Mesothelial cell of epicardium (in vitro differentiated cells): ENCODE data around the gene TM4SF20. TPM values are rescaled to one million over a fixed set of nuclear protein-coding genes. Genes with fewer than 3 reads are reported as not detected.

Source experiments
- DNase-seq, 2 experiments: peaks; one replicate each; pipeline ENCODE4 v3.0.0; 2021; ENCODE audit warnings: low spot score in 2 of 2; ENCODE audit not compliant: unreplicated experiment in 2 of 2
- H3K27ac Mint-ChIP-seq: 2 replicates; pipeline ENCODE4 v1.8.0; 2021; ENCODE audit warnings: mixed read lengths
- H3K27me3 Mint-ChIP-seq: 2 replicates; pipeline ENCODE4 v1.8.0; 2021; ENCODE audit warnings: low read depth, mixed read lengths
- H3K36me3 Mint-ChIP-seq: 2 replicates; pipeline ENCODE4 v1.8.0; 2021; ENCODE audit warnings: mixed read lengths
- H3K4me1 Mint-ChIP-seq: 2 replicates; pipeline ENCODE4 v1.8.0; 2021; ENCODE audit warnings: mixed read lengths
- H3K4me3 Mint-ChIP-seq: 2 replicates; pipeline ENCODE4 v1.8.0; 2021; ENCODE audit warnings: mild to moderate bottlenecking, moderate library complexity, mixed read lengths
- H3K9me3 Mint-ChIP-seq: 2 replicates; pipeline ENCODE4 v1.8.0; 2021; ENCODE audit warnings: mixed read lengths
- CTCF ChIP-seq: fragments of 200-600 bp; sonication (generic); IDR thresholded peaks from one replicate; pipeline ENCODE4 v1.5.0; 2021; ENCODE audit warnings: antibody characterized with exemption; ENCODE audit not compliant: unreplicated experiment
- total RNA-seq: library from RNA; stranded (reverse); gene quantifications from 3 replicates; pipeline ENCODE4 v1.2.1, GENCODE V29; 2021

TM4SF20 gene
- total RNA-seq, 1 donor from 2014 or later = not detected

GRCh38 chr2:227347117-227347516 is 32.0 kb downstream of the TM4SF20 start:
- H3K36me3 Mint-ChIP-seq = peaks cover 25% of the 10 kb centered on the region
- H3K9me3 Mint-ChIP-seq = no peaks in the 10 kb centered on the region
- H3K4me1 Mint-ChIP-seq = peaks cover 5% of the 10 kb centered on the region
- no peaks in the 10 kb centered on the region for H3K27me3 Mint-ChIP-seq
- H3K4me3 Mint-ChIP-seq = no peak overlapping the region
- TF ChIP-seq CTCF = no peak
- H3K27ac Mint-ChIP-seq = no peak overlapping the region
- no peak for DNase-seq

- peaks cover 26% of the 10 kb centered on the region for H3K36me3 Mint-ChIP-seq
- no peak for TF ChIP-seq CTCF
- H3K27ac Mint-ChIP-seq = no peak overlapping the region
- H3K9me3 Mint-ChIP-seq = no peaks in the 10 kb centered on the region
- no peak overlapping the region for H3K4me3 Mint-ChIP-seq
- H3K4me1 Mint-ChIP-seq = no peaks in the 10 kb centered on the region
- no peak for DNase-seq
- no peaks in the 10 kb centered on the region for H3K27me3 Mint-ChIP-seq
These were observed 34.9 kb downstream of the TM4SF20 start for GRCh38 chr2:227344231-227344630.

- Mint-ChIP-seq H3K36me3 (peaks cover 22% of the 10 kb centered on the region), H3K9me3 (no peaks in the 10 kb centered on the region), H3K4me3 (no peak overlapping the region), H3K27ac (no peak overlapping the region), H3K27me3 (no peaks in the 10 kb centered on the region), H3K4me1 (no peaks in the 10 kb centered on the region)
- no peak for DNase-seq
- no peak for TF ChIP-seq CTCF
These were observed 37.6 kb downstream of the TM4SF20 start for GRCh38 chr2:227341553-227341952.

GRCh38 chr2:227340106-227340505 is 39.0 kb downstream of the TM4SF20 start:
- no peak for DNase-seq
- no peak overlapping the region for H3K27ac Mint-ChIP-seq
- H3K27me3 Mint-ChIP-seq = no peaks in the 10 kb centered on the region
- no peak overlapping the region for H3K4me3 Mint-ChIP-seq
- no peaks in the 10 kb centered on the region for H3K9me3 Mint-ChIP-seq
- TF ChIP-seq CTCF = no peak
- no peaks in the 10 kb centered on the region for H3K4me1 Mint-ChIP-seq
- H3K36me3 Mint-ChIP-seq = peaks cover 29% of the 10 kb centered on the region

- TF ChIP-seq CTCF = no peak
- no peak for DNase-seq
- Mint-ChIP-seq H3K9me3 (no peaks in the 10 kb centered on the region), H3K27ac (no peak overlapping the region), H3K27me3 (no peaks in the 10 kb centered on the region), H3K36me3 (peaks cover 36% of the 10 kb centered on the region), H3K4me3 (no peak overlapping the region), H3K4me1 (no peaks in the 10 kb centered on the region)
These were observed 40.0 kb downstream of the TM4SF20 start for GRCh38 chr2:227339098-227339599.

GRCh38 chr2:227337442-227337841 is 41.7 kb downstream of the TM4SF20 start:
- Mint-ChIP-seq H3K9me3 (no peaks in the 10 kb centered on the region), H3K4me1 (no peaks in the 10 kb centered on the region), H3K4me3 (no peak overlapping the region), H3K27me3 (no peaks in the 10 kb centered on the region), H3K36me3 (peaks cover 48% of the 10 kb centered on the region), H3K27ac (no peak overlapping the region)
- DNase-seq = no peak
- TF ChIP-seq CTCF = no peak
